HG03558 (cell line): ENCODE data around the gene UBE2F.

Source experiments
- ATAC-seq: cut with Tn5 transposase; IDR thresholded peaks from one replicate; pipeline ENCODE4 v1.9.1; 2021; ENCODE audit warnings: moderate number of reproducible peaks; ENCODE audit not compliant: unreplicated experiment; ENCODE audit errors: extremely low read depth

Gene UBE2F, protein sequence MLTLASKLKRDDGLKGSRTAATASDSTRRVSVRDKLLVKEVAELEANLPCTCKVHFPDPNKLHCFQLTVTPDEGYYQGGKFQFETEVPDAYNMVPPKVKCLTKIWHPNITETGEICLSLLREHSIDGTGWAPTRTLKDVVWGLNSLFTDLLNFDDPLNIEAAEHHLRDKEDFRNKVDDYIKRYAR

DNA sequence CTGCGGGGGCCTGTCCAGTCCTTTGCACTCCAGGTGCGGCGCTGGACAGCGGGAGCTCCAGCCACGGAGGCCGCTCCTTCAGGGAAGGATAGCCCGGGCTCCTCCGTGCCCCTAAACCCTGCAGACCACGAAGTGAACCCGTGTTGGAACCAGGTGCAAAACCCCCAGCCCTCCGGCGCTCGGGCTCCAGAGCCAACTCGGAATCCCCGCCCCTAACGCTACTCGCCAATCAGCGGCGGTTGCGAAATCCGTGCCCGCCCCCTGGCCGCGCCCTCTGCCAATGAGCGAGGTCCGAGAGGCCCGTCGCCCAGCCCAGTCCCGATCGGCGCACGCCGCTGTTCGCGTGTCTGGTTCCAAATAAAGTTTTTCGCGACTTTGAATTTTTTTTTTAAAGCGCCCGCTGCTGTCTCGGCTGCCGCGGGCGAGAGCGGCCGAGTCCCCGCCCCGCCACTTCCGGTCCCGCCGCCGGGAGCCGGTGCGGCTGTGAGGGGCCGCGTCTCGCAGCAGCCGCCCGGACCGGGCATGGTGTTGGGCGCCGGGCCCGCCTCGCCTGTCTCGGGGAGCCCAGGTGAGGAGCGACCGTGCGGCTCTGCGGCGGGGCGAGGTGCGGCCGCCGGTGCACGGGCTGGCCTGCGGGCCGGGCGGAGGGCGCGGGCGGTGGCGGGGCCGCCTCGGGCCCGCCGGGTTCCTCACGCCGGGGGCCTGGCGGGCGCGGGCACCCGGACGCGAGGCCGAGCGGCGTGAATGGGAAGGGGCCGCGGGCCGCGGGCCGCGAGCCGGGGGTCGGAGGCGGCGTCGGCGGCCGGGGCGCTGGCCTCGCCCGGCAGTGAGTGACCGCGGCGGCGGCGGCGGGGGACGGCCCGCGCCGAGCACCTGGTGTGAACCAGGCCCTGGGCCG, at the start of gene UBE2F:
Gene UBE2F (plus strand): TSS at position 450 of the 898 bp plus-strand sequence. CDS start 6,094 bp downstream, outside the sequence.
- ATAC-seq = peak; percentile 85

DNA sequence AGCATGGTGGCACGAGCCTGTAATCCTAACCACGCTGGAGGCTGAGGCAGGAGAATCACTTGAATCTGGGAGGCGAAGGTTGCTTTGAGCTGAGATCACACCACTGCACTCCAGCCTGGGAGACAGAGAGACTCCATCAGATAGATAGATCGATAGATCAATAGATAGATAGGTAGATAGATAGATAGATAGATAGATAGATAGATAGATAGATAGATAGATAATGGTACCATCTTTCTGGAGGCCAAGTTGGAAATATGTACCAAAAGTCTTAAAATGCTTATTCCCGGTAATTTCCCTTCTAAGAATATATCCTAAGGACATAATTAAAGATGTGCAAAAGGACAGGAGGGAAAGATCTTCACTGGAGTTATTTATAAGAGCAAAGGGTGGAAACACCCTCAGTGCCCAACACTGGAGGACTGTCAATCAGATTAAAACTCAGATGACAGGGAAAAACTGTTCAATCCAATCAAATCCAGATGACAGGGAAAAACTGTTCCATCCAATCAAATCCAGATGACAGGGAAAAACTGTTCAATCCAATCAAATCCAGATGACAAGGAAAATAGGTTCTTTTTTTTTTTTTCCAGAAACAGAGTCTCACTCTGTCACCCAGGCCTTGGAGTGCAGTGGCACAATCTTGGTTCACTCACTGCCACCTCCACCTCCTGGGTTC, 49.0 kb upstream of the UBE2F start:
- no peak for ATAC-seq

DNA sequence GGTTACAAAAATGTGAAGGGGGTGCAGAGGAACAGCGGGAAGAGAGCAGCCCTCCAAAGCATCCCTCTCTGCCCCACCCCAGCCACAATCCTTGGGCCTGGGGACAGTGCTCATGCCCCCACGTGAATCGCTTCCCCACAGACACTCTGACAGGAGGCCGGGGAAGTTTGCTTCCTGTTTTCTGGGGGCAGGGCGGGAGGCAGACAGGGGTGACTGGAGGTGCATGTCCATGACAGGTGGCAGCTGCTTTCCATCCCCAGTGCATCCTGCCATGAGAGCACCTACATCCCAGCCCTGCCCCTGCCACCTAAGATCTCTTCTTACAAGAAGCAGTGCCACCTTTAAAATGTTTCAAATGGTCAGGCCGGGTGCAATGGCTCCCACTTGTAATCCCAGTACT, 47.2 kb upstream of the UBE2F start:
- no peak for ATAC-seq

DNA sequence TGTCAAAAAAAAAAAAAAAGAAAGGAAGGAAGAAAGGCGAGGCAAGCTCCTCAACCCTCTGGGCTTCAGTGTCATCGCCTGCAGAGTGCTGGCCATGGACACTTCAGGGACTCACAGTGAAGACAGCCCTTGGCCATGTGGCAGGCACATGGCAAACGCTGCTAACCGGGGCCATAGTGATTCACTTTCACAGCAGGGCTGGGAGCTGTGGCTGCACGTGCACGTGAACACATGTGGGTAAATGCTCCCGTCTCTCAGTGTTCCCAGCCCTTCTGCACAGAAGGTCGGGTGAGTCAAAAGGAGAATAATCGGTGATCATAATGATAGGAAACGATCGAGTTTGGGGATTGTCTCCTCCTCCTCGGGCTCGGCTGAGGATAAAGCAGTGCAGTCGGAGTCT, 46.1 kb upstream of the UBE2F start:
- ATAC-seq = no peak

DNA sequence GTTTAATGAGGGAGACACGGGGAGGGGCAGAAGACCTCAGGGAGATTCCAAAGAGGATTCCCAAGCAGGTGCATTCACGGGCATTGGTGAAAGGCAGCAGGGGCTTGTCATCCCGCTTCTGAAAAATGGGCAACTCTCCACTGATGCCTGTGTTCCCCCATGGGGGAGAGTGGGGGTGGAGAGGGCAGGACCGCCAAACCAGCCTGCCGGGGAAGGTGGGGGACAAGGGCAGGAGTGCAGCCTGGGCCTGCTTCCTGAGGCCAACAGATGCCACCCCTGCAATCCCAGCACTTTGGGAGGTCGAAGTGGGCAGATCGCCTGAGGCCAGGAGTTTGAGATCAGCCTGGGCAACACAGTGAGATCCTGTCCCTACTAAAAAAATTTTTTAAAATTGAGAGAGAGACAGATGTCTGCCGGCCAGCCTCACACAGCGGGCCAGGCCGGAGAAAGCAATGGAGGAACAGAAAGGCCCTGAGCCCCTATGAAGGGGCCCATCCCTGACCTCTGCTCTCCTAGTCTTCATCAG, 44.8 kb upstream of the UBE2F start:
- no peak for ATAC-seq

DNA sequence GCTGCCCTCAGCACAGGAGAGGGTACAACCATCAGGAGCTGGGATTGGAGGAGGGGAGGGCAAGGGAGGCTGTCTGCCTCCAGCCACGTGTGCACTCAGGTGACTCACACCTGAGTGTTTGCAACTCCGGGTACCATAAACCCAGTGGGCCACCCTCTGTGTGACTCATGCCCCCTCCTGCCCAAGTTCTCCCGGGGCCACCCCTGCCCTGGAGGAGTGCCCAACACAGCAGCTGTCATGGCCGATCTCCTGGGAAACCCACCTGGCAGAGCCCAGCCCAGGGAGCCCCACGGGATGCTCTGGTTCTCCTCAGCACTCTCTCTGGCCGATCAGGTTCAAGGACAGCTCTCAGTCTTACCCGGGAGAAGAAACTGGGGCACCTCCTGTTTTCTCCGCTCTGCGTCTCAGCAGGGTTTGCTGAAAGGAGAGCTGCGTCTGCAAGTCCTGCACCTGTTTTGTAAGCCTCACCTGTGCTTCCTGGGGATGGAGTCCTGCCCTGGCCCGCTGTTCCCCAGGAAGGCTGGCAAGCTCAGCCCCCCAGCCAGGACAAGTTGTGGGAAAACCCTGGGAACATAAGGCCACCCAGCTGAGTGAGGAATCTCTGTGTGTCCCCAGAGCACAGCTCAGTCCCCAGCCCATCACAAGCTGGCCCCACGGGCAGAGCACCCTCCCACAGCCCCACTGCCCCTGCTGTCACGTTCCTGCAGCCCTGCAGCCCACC, 44.0 kb upstream of the UBE2F start:
- no peak for ATAC-seq

DNA sequence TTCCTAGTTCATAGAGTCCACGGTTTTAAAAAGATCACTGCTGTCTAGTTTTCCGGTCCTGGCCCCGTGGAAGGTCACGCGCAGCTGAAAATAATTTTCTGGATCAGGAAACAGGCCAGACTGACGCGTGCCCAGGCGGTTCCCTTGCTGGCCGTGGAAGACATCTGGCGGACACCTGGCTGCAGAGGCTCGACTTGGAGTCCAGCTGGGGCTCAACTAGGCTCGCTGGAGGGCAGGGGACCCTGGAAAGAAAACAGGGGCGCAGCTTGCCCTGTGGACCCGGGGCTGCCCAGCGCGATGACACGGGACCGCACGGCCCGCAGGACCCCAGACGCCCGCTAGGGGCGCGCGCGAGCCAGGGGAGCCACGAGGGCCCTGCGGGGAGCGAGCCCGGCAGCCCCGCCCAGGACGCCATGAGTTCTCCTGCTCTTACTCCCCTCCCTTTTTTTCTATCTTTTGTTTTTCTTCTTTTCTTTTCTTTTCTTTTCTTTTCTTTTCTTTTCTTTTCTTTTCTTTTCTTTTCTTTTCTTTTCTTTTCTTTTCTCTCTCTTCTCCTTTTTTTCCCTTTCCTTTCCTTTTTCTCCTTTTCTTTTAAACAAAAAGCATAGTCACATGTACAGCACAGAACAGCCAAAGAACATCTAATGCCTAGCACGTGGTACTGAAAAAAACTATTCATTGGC, 43.2 kb upstream of the UBE2F start:
- no peak for ATAC-seq

DNA sequence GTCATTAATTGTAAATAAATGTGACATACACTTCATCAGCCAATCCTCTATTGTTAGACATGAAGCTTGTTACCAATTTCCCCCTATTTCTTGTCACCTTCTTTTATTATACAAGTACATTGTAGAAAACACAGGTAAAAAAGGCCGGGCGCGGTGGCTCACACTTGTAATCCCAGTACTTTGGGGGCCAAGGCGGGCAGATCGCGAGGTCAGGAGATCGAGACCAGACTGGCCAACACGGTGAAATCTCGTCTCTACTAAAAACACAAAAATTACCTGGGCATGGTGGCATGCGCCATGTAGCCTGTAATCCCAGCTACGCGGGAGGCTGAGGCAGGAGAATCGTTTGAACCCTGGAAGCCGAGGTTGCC, 42.7 kb upstream of the UBE2F start:
- ATAC-seq = no peak

DNA sequence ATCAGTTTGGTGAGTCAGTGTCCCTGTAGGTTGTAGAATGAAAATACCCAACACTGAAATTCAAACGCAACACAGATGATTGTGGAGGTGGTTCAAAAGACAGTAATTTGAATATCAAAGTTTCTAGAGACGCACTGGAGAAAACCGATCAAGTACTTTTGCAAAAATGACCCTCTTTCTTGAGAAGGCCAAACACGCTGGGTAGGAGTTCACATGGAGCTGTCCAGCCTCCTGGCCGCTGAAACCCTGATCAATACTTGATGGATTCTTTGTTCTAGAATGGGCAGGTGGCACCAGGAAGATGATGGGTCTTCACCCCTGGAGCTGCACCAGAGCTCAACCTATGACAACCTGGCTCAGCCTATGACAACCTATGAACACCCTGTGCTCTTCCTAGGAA, 39.7 kb upstream of the UBE2F start:
- ATAC-seq = no peak

DNA sequence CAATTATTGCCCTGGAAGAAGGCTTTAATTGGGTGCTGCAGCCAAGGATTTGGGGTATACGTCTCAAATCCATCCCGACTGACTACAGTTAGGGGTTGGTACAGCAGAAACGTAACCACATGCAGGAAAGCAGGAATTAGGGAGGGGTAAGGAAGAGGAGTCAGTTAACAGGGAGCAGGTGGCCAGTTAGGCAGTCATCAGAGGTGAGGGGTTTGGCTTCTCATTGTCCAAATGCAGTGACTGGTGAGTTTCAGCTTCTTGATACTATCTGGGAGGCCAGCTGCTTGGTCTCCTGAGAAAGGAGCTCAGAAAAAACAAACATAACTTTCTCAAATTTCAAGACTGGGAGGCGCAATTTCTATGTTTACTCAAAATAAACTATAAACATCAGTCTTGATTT, 38.8 kb upstream of the UBE2F start:
- ATAC-seq = no peak

DNA sequence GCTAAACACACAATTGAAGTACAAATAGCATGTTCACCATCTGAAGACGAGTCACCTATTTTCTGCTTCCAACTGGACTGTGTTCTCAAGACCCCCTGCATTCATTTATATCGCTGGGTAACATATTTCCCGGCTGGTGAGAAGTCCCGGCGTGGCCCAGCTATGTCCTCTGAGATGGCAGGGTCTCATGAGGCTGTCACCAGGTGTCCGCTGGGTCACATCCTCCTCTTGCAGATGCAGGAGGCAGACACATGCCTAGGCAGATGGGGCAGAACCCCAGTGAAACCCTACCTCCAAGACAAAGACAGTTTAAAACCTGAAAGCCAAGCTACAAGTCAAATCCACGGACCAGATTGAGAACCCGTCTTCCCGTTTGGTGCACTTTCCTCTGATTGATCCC, 36.8 kb upstream of the UBE2F start:
- ATAC-seq = no peak

DNA sequence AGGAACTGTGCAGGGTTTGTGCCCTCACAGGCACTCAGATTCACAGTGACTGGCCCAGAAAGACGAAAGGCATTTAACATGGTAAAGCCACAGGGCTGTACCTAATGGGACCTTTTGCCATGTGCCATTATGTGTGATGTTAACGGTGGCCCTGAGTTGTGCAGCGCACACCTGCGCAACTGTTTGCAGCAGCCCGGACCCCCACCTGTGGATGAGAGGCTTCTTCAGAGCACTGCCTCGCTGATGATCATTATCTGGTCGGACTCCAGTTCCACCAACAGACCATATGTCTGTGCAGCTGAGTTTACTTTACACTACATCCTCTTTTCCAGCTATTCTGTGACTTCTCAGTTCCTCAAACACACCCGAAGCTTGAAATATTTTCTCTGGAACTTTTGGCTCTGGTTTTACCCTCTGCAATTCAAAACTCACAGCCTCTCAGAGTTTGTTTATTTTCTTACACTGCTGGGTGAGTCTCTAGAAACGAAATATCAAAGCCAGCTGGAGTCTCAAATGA, 35.6 kb upstream of the UBE2F start:
- no peak for ATAC-seq

DNA sequence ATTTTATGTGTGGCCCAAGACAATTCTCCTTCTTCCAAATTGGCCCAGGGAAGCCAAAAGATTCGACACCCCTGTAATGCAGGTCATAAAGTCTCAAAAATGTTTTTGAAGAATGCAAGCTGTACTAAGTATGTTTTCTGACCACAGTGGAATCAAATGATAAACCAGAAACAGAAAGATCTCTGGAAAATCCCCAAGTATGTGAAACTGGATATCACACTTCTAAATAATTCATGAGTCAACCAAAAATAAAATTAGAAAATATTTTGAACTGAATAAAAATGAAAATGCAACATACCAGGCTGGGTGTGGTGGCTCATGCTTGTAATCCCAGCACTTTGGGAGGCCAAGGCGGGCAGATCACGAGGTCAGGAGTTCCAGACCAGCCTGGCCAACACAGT, 34.1 kb upstream of the UBE2F start:
- no peak for ATAC-seq

DNA sequence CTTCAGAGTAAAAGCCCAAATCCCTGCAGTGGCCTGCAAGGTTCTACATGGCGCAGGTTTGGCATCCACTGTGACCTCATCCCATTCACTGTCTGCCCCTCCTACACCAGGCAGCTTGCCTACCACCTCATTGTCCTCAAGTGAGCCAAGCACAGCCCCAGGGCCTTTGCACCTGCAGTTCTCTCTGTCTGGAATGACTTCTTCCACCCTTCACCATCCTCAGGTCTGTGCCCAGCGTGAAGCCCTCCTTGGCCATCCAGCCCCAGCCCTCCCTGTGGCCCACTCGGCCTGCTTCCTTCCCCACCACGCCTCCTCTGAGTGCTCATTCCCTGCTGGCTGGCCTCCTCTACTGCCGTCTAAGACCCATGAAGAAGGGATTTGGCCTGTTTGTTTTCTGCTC, 32.6 kb upstream of the UBE2F start:
- no peak for ATAC-seq

DNA sequence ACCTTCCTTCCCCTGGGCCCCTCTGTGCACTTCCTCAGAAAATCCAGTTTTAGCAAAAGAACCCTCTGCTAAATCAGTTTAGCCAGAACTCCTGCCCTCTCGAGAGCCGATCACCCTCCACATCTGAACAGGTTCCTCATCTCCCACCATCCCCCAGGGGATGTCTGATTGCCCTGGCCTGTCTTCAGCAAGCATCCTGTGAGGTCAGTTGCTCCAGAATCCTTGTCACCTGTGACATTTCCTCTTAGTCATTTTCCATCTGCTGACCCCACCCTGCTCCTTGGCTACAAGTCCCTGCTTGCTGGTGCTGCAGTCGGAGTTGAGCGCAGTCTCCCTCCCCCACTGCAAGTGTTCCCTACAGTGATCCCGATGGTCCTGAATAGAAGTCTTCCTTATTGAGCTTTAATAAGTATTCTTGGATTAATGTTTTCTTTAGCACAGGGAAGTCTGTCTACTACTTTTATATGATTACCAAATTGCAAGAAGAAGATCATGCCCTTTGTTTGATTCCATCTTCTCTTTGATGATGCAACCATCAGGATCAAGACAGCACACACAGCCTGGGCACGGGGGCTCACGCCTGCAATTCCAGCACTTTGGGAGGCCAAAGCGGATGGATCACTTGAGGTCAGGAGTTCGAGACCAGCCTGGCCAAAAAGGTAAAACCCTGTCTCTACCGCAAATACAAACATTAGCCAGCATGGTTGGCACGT, 30.9 kb upstream of the UBE2F start:
- ATAC-seq = no peak

DNA sequence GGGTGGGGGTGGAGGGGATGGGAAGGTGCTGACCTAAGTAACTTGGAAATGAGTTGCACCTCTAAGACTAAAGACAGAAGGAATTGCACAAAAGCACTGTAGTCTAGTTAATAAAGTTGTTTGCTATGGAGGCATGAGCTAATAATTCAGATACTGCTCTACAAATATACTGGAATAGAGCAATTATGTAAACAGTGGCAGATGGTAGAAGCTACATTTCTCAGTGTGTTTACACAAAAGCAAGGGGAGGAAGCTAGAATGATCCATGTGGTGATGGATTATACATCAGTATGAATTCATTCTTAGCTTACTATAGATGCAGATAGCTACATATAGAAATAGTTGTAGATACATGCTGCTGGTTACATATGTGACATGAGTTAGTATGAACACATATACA, 27.6 kb upstream of the UBE2F start:
- no peak for ATAC-seq

DNA sequence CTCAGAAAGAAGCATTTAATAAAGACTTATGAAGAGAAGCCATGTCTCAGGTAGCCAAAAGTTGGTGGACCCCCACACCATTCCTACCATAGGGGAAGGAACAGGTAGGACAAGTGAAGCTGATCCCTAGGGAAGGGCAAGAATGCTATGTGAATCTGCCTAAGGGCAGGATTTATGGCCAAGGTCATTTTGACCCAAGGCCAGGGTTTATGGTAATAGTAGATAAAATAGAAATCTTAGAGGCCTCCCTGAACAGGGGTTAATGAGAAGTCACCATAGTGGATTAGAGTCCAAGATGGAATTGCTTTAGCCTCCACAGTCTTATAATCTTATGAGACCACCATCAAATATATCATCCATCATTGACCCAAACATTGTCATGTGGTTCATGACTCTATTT, 26.0 kb upstream of the UBE2F start:
- ATAC-seq = no peak

DNA sequence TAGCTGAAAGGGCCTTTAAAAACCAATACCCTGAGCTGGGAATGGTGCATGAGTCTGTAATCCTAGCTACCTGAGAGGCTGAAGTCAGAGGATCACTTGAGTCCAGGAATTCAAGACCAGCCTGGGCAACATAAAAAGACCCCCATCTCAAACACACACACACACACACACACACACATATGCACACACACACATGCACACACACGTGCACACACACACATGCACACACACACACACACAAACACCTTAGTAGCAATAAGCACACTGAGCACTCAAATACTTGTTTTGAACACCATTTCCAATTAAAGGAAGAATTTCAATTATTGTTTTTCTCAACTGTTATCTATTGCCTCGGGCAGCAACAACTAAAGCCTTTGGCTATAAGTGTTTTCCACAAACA, 25.6 kb upstream of the UBE2F start:
- no peak for ATAC-seq

DNA sequence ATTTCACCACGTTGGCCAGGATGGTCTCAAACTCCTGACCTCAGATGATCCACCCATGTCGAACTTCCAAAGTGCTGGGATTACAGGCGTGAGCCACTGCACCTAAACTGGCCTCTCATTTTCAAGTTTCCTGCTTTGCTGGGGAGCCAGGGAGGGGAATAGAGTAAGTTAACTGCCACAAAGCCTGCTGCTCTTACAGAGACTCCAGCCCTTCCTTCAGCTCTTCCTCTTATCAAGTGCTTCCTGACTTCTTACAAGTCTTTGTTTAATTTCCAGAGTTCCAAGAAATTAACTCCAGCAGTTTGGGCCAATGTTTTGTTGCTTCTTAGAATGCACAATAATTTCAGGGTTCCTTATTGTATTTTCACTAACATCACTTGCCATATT, 24.3 kb upstream of the UBE2F start:
- ATAC-seq = no peak
